ENCODE data around the gene SGSM2. TPM values are rescaled to one million over a fixed set of nuclear protein-coding genes. Genes with fewer than 3 reads are reported as not detected.

SGSM2 gene
- total and polyA plus RNA-seq, 2 experiments from 2014 or later = 13.7 to 52.4 TPM

DNA sequence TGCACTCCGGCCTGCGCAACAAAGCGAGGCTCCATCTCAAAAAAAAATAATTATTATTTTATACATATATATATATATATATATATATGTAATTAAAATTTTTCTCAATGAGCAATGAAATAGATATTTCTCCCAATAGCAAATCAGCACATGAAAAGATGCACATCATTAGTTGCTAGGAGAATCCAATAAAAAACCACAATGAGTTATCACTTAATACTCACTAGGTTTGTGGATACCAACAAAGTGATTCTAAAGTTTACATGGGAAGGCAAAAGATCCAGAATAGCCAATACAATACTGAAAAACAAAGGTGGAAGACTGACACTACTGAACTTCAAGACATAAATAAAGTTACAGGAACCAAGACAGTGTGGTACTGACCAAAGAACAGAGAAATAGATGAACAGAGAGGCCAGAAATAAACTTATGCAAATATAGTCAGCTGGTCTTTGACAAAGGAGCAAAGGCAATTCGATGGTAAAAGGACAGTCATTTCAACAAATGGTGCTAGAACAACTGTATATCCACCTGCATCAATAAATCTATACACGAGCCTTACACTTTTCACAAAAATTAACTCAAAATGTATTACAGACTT, 47.3 kb upstream of the SGSM2 start (continued):
- TF ChIP-seq, protein P1, sequence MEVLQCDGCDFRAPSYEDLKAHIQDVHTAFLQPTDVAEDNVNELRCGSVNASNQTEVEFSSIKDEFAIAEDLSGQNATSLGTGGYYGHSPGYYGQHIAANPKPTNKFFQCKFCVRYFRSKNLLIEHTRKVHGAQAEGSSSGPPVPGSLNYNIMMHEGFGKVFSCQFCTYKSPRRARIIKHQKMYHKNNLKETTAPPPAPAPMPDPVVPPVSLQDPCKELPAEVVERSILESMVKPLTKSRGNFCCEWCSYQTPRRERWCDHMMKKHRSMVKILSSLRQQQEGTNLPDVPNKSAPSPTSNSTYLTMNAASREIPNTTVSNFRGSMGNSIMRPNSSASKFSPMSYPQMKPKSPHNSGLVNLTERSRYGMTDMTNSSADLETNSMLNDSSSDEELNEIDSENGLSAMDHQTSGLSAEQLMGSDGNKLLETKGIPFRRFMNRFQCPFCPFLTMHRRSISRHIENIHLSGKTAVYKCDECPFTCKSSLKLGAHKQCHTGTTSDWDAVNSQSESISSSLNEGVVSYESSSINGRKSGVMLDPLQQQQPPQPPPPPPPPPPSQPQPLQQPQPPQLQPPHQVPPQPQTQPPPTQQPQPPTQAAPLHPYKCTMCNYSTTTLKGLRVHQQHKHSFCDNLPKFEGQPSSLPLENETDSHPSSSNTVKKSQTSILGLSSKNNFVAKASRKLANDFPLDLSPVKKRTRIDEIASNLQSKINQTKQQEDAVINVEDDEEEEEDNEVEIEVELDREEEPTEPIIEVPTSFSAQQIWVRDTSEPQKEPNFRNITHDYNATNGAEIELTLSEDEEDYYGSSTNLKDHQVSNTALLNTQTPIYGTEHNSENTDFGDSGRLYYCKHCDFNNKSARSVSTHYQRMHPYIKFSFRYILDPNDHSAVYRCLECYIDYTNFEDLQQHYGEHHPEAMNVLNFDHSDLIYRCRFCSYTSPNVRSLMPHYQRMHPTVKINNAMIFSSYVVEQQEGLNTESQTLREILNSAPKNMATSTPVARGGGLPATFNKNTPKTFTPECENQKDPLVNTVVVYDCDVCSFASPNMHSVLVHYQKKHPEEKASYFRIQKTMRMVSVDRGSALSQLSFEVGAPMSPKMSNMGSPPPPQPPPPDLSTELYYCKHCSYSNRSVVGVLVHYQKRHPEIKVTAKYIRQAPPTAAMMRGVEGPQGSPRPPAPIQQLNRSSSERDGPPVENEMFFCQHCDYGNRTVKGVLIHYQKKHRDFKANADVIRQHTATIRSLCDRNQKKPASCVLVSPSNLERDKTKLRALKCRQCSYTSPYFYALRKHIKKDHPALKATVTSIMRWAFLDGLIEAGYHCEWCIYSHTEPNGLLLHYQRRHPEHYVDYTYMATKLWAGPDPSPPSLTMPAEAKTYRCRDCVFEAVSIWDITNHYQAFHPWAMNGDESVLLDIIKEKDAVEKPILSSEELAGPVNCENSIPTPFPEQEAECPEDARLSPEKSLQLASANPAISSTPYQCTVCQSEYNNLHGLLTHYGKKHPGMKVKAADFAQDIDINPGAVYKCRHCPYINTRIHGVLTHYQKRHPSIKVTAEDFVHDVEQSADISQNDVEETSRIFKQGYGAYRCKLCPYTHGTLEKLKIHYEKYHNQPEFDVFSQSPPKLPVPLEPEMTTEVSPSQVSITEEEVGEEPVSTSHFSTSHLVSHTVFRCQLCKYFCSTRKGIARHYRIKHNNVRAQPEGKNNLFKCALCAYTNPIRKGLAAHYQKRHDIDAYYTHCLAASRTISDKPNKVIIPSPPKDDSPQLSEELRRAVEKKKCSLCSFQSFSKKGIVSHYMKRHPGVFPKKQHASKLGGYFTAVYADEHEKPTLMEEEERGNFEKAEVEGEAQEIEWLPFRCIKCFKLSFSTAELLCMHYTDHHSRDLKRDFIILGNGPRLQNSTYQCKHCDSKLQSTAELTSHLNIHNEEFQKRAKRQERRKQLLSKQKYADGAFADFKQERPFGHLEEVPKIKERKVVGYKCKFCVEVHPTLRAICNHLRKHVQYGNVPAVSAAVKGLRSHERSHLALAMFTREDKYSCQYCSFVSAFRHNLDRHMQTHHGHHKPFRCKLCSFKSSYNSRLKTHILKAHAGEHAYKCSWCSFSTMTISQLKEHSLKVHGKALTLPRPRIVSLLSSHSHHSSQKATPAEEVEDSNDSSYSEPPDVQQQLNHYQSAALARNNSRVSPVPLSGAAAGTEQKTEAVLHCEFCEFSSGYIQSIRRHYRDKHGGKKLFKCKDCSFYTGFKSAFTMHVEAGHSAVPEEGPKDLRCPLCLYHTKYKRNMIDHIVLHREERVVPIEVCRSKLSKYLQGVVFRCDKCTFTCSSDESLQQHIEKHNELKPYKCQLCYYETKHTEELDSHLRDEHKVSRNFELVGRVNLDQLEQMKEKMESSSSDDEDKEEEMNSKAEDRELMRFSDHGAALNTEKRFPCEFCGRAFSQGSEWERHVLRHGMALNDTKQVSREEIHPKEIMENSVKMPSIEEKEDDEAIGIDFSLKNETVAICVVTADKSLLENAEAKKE (CRISPR knock-in tag; IDR thresholded peaks at IDR 0.05) = no peak
- TF ChIP-seq ZNF114 (CRISPR knock-in tag; IDR thresholded peaks at IDR 0.05) (no peak), NANOG (IDR thresholded peaks at IDR 0.05; ENCODE audit: borderline replicate concordance) (no peak), ZNF331 (CRISPR knock-in tag; IDR thresholded peaks at IDR 0.05; ENCODE audit: low read depth) (no peak), EZH2phosphoT487 (IDR thresholded peaks at IDR 0.05; ENCODE audit: unreplicated experiment) (no peak)

GRCh38 chr17:2292100-2292499, 45.2 kb upstream of the SGSM2 start:
- H3K27ac Mint-ChIP-seq = no peak overlapping the region
- no peak overlapping the region for H3K4me2 ChIP-seq
- no peak for TF ChIP-seq NANOG (IDR thresholded peaks at IDR 0.05; ENCODE audit: borderline replicate concordance)
- TF ChIP-seq CTCF (conservative IDR thresholded peaks at IDR 0.05; ENCODE audit: low read depth in 2 of 2) = no peak
- no peak for TF ChIP-seq JUNB (IDR thresholded peaks at IDR 0.05; ENCODE audit: unreplicated experiment)
- no peak for TF ChIP-seq ZNF331 (CRISPR knock-in tag; IDR thresholded peaks at IDR 0.05; ENCODE audit: low read depth)
- TF ChIP-seq, protein P1 (CRISPR knock-in tag; IDR thresholded peaks at IDR 0.05) = no peak

More at GRCh38 chr17:2292100-2292499, 45.2 kb upstream of the SGSM2 start:
- H3K36me3 ChIP-seq (ENCODE audit: insufficient read depth) = peaks cover 31% of the 10 kb centered on the region
- H3K4me3 ChIP-seq = no peak overlapping the region
- Mint-ChIP-seq H3K9me3 (no peaks in the 10 kb centered on the region), H3K4me3 (no peak overlapping the region), H3K36me3 (ENCODE audit: low read depth) (peaks cover 68% of the 10 kb centered on the region), H3K27me3 (ENCODE audit: insufficient read depth, low read depth, poor library complexity) (no peaks in the 10 kb centered on the region), H3K4me1 (peaks cover 4% of the 10 kb centered on the region; the same call in 2 of the 3 replicates)
- 0 out of 2 replicates have a peak, but pooled peaks cover 5% of the 10 kb centered on the region for H3F3A ChIP-seq (replicated peaks; ENCODE audit: low read depth)
- no peak overlapping the region for H3K27ac ChIP-seq (ENCODE audit: low read depth)
- no peak overlapping the region for H2AFZ ChIP-seq
- peaks cover 20% of the 10 kb centered on the region for H3K79me2 ChIP-seq (replicated peaks; ENCODE audit: insufficient read depth)
- H3K9me2 ChIP-seq (ENCODE audit: insufficient read depth) = no peaks in the 10 kb centered on the region
- ATAC-seq = no peak
- peaks cover 7% of the 10 kb centered on the region for H4K20me1 ChIP-seq (replicated peaks; ENCODE audit: insufficient read depth)
- no peaks in the 10 kb centered on the region for H3K27me3 ChIP-seq (ENCODE audit: insufficient read depth)
- DNase-seq (ENCODE audit: low spot score) = no peak
- H3K4me1 ChIP-seq (ENCODE audit: insufficient read depth) = no peaks in the 10 kb centered on the region
